GM23338 (cell line): ENCODE results near the gene HHAT.

Experiments
- CTCF ChIP-seq, 2 experiments: fragments of 200-600 bp in 1 of 2; sonication (generic) in 1 of 2; conservative IDR thresholded peaks; 2 replicates each; pipeline versions ENCODE4 v1.5.1 to v1.6.1; 2016 to 2017; ENCODE audit warnings: antibody characterized with exemption in 2 of 2, low read depth in 2 of 2, mild to moderate bottlenecking in 2 of 2, moderate library complexity in 1 of 2
- EZH2 ChIP-seq: fragments of 200-600 bp; sonication (generic); IDR thresholded peaks from one replicate; pipeline ENCODE4 v1.8.0; 2017; ENCODE audit warnings: antibody characterized with exemption, mild to moderate bottlenecking, low read depth; ENCODE audit not compliant: unreplicated experiment
- EZH2phosphoT487 ChIP-seq: fragments of 200-600 bp; sonication (generic); IDR thresholded peaks from one replicate; pipeline ENCODE4 v1.8.1; 2018; ENCODE audit warnings: antibody characterized with exemption; ENCODE audit not compliant: unreplicated experiment
- JUNB ChIP-seq: IDR thresholded peaks from one replicate; pipeline ENCODE4 v1.6.1; 2016; ENCODE audit warnings: antibody characterized with exemption; ENCODE audit not compliant: unreplicated experiment
- POLR2AphosphoS5 ChIP-seq: IDR thresholded peaks from 2 replicates; pipeline ENCODE4 v1.6.1; 2016; ENCODE audit warnings: antibody characterized with exemption, low read depth
- REST ChIP-seq: IDR thresholded peaks from one replicate; pipeline ENCODE4 v1.6.1; 2018; ENCODE audit warnings: antibody characterized with exemption; ENCODE audit not compliant: unreplicated experiment
- ZNF114 ChIP-seq: fragments of 250-450 bp; sonication (Bioruptor Pico); IDR thresholded peaks from 2 replicates; pipeline ENCODE4 v1.5.0; 2020; ENCODE audit warnings: mild to moderate bottlenecking, moderate library complexity
- ZNF462 ChIP-seq: fragments of 250-450 bp; sonication (Bioruptor Pico); IDR thresholded peaks from 2 replicates; pipeline ENCODE4 v1.5.0; 2020; ENCODE audit warnings: mild to moderate bottlenecking, moderate library complexity

GRCh38 chr1:210371916-210372315 lies 43.2 kb downstream of the HHAT start:
- TF ChIP-seq CTCF (conservative IDR thresholded peaks at IDR 0.05; ENCODE audit: low read depth in 2 of 2): no peak
- no peak for TF ChIP-seq EZH2
- no peak for TF ChIP-seq POLR2AphosphoS5
- no peak for TF ChIP-seq EZH2phosphoT487
- TF ChIP-seq JUNB: no peak
- TF ChIP-seq ZNF114 (CRISPR knock-in tag): no peak
- no peak for TF ChIP-seq REST
- no peak for TF ChIP-seq ZNF462 (CRISPR knock-in tag)
